K562 (cell line): Measurements from ENCODE around the gene SH3BGR. TPM values are rescaled to one million over a fixed set of nuclear protein-coding genes. Genes with fewer than 3 reads are reported as not detected.

Source experiments
- ATF3 ChIP-seq, 2 experiments: fragments of 450-650 bp in 1 of 2; sonication (generic) in 1 of 2; formaldehyde crosslinking in 1 of 2; IDR thresholded peaks in 1 of 2; conservative IDR thresholded peaks in 1 of 2; 2 replicates each; pipeline versions ENCODE4 v1.6.1 to v1.8.1; 2016 to 2023; ENCODE audit warnings: mild to moderate bottlenecking in 2 of 2, moderate library complexity in 2 of 2, inconsistent platforms in 1 of 2, missing genetic modification reagents in 1 of 2
- ATF7 ChIP-seq: fragments of 450-650 bp; IDR thresholded peaks from 2 replicates; pipeline ENCODE4 v1.7.1; 2014; ENCODE audit warnings: mild to moderate bottlenecking, moderate library complexity
- CBX3 ChIP-seq, 2 experiments: IDR thresholded peaks; 1 replicate in 1 of 2; 2 replicates in 1 of 2; pipeline ENCODE4 v1.6.1; 2012; ENCODE audit warnings: inconsistent platforms in 2 of 2, low read length in 2 of 2, borderline replicate concordance in 1 of 2, control low read depth in 1 of 2
- CEBPB ChIP-seq: fragments of 450-650 bp; IDR thresholded peaks from 2 replicates; pipeline ENCODE4 v1.6.1; 2016; ENCODE audit warnings: missing genetic modification characterization, missing compliant biosample characterization
- GATAD2B ChIP-seq: fragments of 450-650 bp; IDR thresholded peaks from 2 replicates; pipeline ENCODE4 v1.6.1; 2017; ENCODE audit warnings: mild to moderate bottlenecking, borderline replicate concordance
- HDAC2 ChIP-seq: fragments of 450-650 bp; IDR thresholded peaks from 2 replicates; pipeline ENCODE4 v1.6.1; 2016; ENCODE audit warnings: mild to moderate bottlenecking
- MAFG ChIP-seq: fragments of 450-650 bp; conservative IDR thresholded peaks from 2 replicates; pipeline ENCODE4 v1.6.1; 2016; ENCODE audit warnings: missing genetic modification characterization, missing compliant biosample characterization
- MLLT1 ChIP-seq, 2 experiments: fragments of 450-650 bp; IDR thresholded peaks; 2 replicates each; pipeline ENCODE4 v1.6.1; 2016
- MTA2 ChIP-seq: fragments of 450-650 bp; IDR thresholded peaks from 2 replicates; pipeline ENCODE4 v1.6.1; 2016; ENCODE audit warnings: low read depth
- MTA3 ChIP-seq: fragments of 450-650 bp; formaldehyde crosslinking; IDR thresholded peaks from 2 replicates; pipeline ENCODE4 v1.6.1; 2017; ENCODE audit warnings: mild to moderate bottlenecking, borderline replicate concordance
- PBX2 ChIP-seq, 2 experiments: IDR thresholded peaks in 1 of 2; conservative IDR thresholded peaks in 1 of 2; 2 replicates each; pipeline ENCODE4 v1.6.1; 2016; ENCODE audit warnings: low read depth in 2 of 2, mild to moderate bottlenecking in 1 of 2, missing compliant biosample characterization in 1 of 2, missing genetic modification characterization in 1 of 2, moderate library complexity in 1 of 2
- POLR2B ChIP-seq: fragments of 450-650 bp; IDR thresholded peaks from 2 replicates; pipeline ENCODE4 v1.6.1; 2018; ENCODE audit warnings: low read depth; ENCODE audit not compliant: partially characterized antibody
- TBL1XR1 ChIP-seq, 2 experiments: IDR thresholded peaks; 2 replicates each; pipeline ENCODE4 v1.6.1; 2012; ENCODE audit warnings: improper control_type of control experiment in 2 of 2, low read length in 2 of 2, mild to moderate bottlenecking in 1 of 2
- TEAD1 ChIP-seq, 2 experiments: fragments of 450-650 bp in 1 of 2; sonication (generic) in 1 of 2; formaldehyde crosslinking; IDR thresholded peaks; 2 replicates each; pipeline versions ENCODE4 v1.4.0 to v1.8.0; 2020 to 2022; ENCODE audit warnings: mild to moderate bottlenecking in 2 of 2, missing genetic modification reagents in 1 of 2
- VEZF1 ChIP-seq: fragments of 200-800 bp; sonication (Bioruptor generic); IDR thresholded peaks from 2 replicates; pipeline ENCODE4 v1.6.1; 2017; ENCODE audit warnings: missing genetic modification characterization, missing compliant biosample characterization
- ZBTB2 ChIP-seq: fragments of 450-650 bp; IDR thresholded peaks from 2 replicates; pipeline ENCODE4 v1.6.1; 2016; ENCODE audit warnings: antibody characterized with exemption
- ZBTB9 ChIP-seq: fragments of 450-650 bp; formaldehyde crosslinking; IDR thresholded peaks from 2 replicates; pipeline ENCODE4 v1.4.0; 2020; ENCODE audit warnings: mild to moderate bottlenecking, moderate library complexity
- polyA plus RNA-seq, 8 experiments: library from polyadenylated mRNA; depleted of rRNA in 4 of 8; stranded (reverse) in 5 of 8; unstranded in 3 of 8; fragments of >200 nt; fragmentation: Nextera tagmentation in 2 of 8; fragmentation: Illumina TruSeq in 1 of 8; extraction: Ambion mirVana in 2 of 8; extraction: Trizol in 1 of 8; gene quantifications; 2 replicates each; pipeline versions ENCODE4 v1.2.1 to v1.2.3, GENCODE V29; 2011 to 2014; ENCODE audit warnings: inconsistent platforms in 1 of 8, missing spikeins in 1 of 8
- total RNA-seq, 7 experiments: library from RNA; depleted of rRNA in 6 of 7; stranded (reverse); fragments of >200 nt in 6 of 7; fragmentation: Illumina TruSeq in 2 of 7; extraction: Trizol in 2 of 7; gene quantifications; 2 replicates each; pipeline versions ENCODE4 v1.2.1 to v1.2.3, GENCODE V29; 2011 to 2021; ENCODE audit warnings: low replicate concordance in 1 of 7

Gene SH3BGR
- total and polyA plus RNA-seq, 9 of the 15 experiments (the other 6 are each of a cell fraction or from before 2014, with no cell fraction given), result 6.6 to 42.9 (median 25.6) TPM

GRCh38 chr21:39430457-39430856, 21.3 kb upstream of the SH3BGR start (continued):
- TF ChIP-seq CBX3 (IDR thresholded peaks at IDR 0.05; ENCODE audit: borderline replicate concordance in 1 of 2, low read length in 2 of 2) (peak in 1 of 2 experiments; percentile 61; a peak in 1 of 3 replicates), MTA3 (0 out of 2 replicates have a peak, but pooled peaks have one; percentile 43), MTA2 (peak; percentile 42; the same call in 1 of the 2 replicates), MAFG (tag) (peak; percentile 68), ZBTB9 (CRISPR knock-in tag) (no peak), ATF7 (peak; percentile 37; the same call in 1 of the 2 replicates), TEAD1 (CRISPR knock-in tag; IDR thresholded peaks at IDR 0.05) (peak in 1 of 2 experiments; percentile 74; a peak in 1 of 4 replicates), TBL1XR1 (IDR thresholded peaks at IDR 0.05; ENCODE audit: low read length in 2 of 2) (peak in 1 of 2 experiments; percentile 43; a peak in 2 of 4 replicates), VEZF1 (peak; percentile 50), ZBTB2 (peak; percentile 63; the same call in 1 of the 2 replicates), PBX2 (CRISPR knock-in tag; IDR thresholded peaks at IDR 0.05; ENCODE audit: low read depth) (no peak; the same call in 1 of the 2 replicates), PBX2 (tag; conservative IDR thresholded peaks at IDR 0.05; ENCODE audit: low read depth) (peak; percentile 96), POLR2B (no peak), CEBPB (peak; percentile 52), HDAC2 (peak; percentile 75; the same call in 1 of the 2 replicates), ATF3 (IDR thresholded peaks at IDR 0.05) (peak; percentile 23; the same call in 1 of the 2 replicates), ATF3 (CRISPR knock-in tag; conservative IDR thresholded peaks at IDR 0.05) (no peak), GATAD2B (peak; percentile 47; the same call in 1 of the 2 replicates), MLLT1 (IDR thresholded peaks at IDR 0.05) (peak in 1 of 2 experiments; percentile 24; a peak in 1 of 4 replicates)
